Spleen (tissue), 11 donors: Measurements from ENCODE around the gene HSPA1L. TPM values are rescaled to one million over a fixed set of nuclear protein-coding genes. Genes with fewer than 3 reads are reported as not detected.
A peak's percentile ranks its signal among the peaks of the same experiment; 100 is the strongest.

ENCODE experiments used
- DNase-seq: peaks from one replicate; pipeline ENCODE4 v3.0.0-alpha.2; 2020
- H3K27ac ChIP-seq, 8 donors: fragments of 200-600 bp; sonication (generic) in 7 of 8; 1 replicate in 4 of 8; 2 replicates in 4 of 8; pipeline versions ENCODE4 v1.5.0 to v1.8.0; 2016 to 2021; ENCODE audit warnings: inconsistent platforms in 4 of 8, mild to moderate bottlenecking in 4 of 8, moderate library complexity in 1 of 8
- H3K27me3 ChIP-seq, 7 donors: fragments of 200-600 bp; sonication (generic) in 6 of 7; replicated peaks in 1 of 7; 1 replicate in 4 of 7; 2 replicates in 3 of 7; pipeline versions ENCODE4 v1.5.0 to v1.8.0; 2016 to 2021; ENCODE audit warnings: inconsistent platforms in 3 of 7, mild to moderate bottlenecking in 1 of 7
- H3K36me3 ChIP-seq, 6 donors: fragments of 200-600 bp; sonication (generic) in 5 of 6; 1 replicate in 4 of 6; 2 replicates in 2 of 6; pipeline versions ENCODE4 v1.5.0 to v1.8.0; 2016 to 2021; ENCODE audit warnings: inconsistent platforms in 2 of 6
- H3K4me1 ChIP-seq, 6 donors: fragments of 200-600 bp; sonication (generic) in 5 of 6; 1 replicate in 3 of 6; 2 replicates in 3 of 6; pipeline versions ENCODE4 v1.5.0 to v1.8.0; 2016 to 2021; ENCODE audit warnings: inconsistent platforms in 3 of 6
- H3K4me3 ChIP-seq, 8 donors: fragments of 200-600 bp; sonication (generic) in 7 of 8; 1 replicate in 4 of 8; 2 replicates in 4 of 8; pipeline versions ENCODE4 v1.5.0 to v1.8.0; 2016 to 2021; ENCODE audit warnings: inconsistent platforms in 4 of 8, mild to moderate bottlenecking in 4 of 8, moderate library complexity in 2 of 8
- H3K9me3 ChIP-seq, 8 donors: fragments of 200-600 bp; sonication (generic) in 7 of 8; 1 replicate in 4 of 8; 2 replicates in 4 of 8; pipeline versions ENCODE4 v1.5.0 to v1.8.0; 2016 to 2021; ENCODE audit warnings: inconsistent platforms in 4 of 8
- POLR2A ChIP-seq, 3 donors: fragments of 450-650 bp; IDR thresholded peaks; one replicate each; pipeline ENCODE4 v1.5.1; 2017; ENCODE audit warnings: antibody characterized with exemption in 3 of 3, mild to moderate bottlenecking in 1 of 3
- POLR2AphosphoS5 ChIP-seq, 3 donors: sonication (generic); formaldehyde crosslinking; IDR thresholded peaks; one replicate each; pipeline ENCODE4 v1.5.1; 2017; ENCODE audit warnings: antibody characterized with exemption in 3 of 3
- WGBS, 5 donors: extraction: QIAGEN DNeasy Blood & Tissue Kit in 3 of 5; methylation state at CpG; one replicate each; pipeline versions ENCODE4 v1.1.5 to v1.1.7; 2013 to 2018; 5-methylcytosine and 5-hydroxymethylcytosine counted together
- intact Hi-C: fragments of 100-400 bp; cut with DNase I; formaldehyde crosslinking; loops from one replicate; pipeline ENCODE4 v1.15.0; 2023; ENCODE audit warnings: low total_unique reads
- polyA plus RNA-seq, 3 donors: library from polyadenylated mRNA; stranded (reverse); fragments of 200-250 nt; gene quantifications; one replicate each; pipeline ENCODE4 v1.2.1, GENCODE V29; 2013
- total RNA-seq, 7 donors: library from RNA; depleted of rRNA in 3 of 7; stranded (reverse); fragments of >200 nt in 3 of 7; fragmentation: NEBNext Ultra II Directional in 4 of 7; extraction: Animal tissue kit (Norgen Biotek cat#: 25700) in 4 of 7; gene quantifications; one replicate each; pipeline versions ENCODE4 v1.1.0 to v1.2.1, GENCODE V29; 2016 to 2021
- TF ChIP-seq, protein P1 (sequence below), 11 experiments: fragments of 200-600 bp in 7 of 11; fragments of 450-650 bp in 4 of 11; sonication (generic) in 4 of 11; IDR thresholded peaks in 8 of 11; conservative IDR thresholded peaks in 3 of 11; 1 replicate in 7 of 11; 2 replicates in 4 of 11; pipeline versions ENCODE4 v1.4.0 to v1.8.0; 2016 to 2021; ENCODE audit warnings: antibody characterized with exemption in 11 of 11, inconsistent platforms in 4 of 11, mild to moderate bottlenecking in 1 of 11
- donor health status: healthy with polysubstance abuse.
- donor health status: DM: no; HTN: no; CAD: no; lungs with moderate emphysema.
- donor health status: DM: no; HTN: no; CAD: no.
- donor health status: Bipolar disorder and iron deficiency.
- donor health status: healthy.
- donor health status: DM: no; HTN: no; CAD: no.
- donor health status: DM: yes; HTN: yes; CAD: no.

The HSPA1L gene
- total and polyA plus RNA-seq, 10 donors: 0.93 to 3.7 (median 2.9) TPM

DNA sequence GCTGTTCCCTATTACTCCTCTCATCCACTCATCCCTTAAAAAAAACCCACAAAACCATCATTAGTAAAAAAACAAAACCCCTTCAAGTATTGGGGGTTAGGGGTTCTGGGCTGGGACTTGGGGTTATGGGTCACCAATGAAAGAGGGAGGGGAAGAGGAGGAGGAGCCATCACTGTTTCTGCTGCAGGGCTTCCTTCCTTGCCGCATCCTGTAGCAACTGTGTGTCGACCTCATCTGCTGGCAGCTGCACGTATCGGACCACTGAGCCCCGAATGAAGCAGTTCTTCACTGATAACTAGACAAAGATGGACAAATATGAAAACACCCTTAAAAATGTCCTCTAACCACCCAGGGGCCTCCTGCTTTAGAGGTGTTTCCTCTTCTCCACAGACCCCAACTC, 17.5 kb downstream of the HSPA1L start:
- whole genome bisulfite sequencing, 5 donors: 13 to 19% (median 16%) methylated on average over 5 of the region's 5 CpGs
- TF ChIP-seq POLR2AphosphoS5 (IDR thresholded peaks at IDR 0.05): peak in 2 of 3 donors; percentile 69 to 81
- peak in 1 of 3 donors; percentile 25 for TF ChIP-seq POLR2A (IDR thresholded peaks at IDR 0.05)
- TF ChIP-seq, protein P1, sequence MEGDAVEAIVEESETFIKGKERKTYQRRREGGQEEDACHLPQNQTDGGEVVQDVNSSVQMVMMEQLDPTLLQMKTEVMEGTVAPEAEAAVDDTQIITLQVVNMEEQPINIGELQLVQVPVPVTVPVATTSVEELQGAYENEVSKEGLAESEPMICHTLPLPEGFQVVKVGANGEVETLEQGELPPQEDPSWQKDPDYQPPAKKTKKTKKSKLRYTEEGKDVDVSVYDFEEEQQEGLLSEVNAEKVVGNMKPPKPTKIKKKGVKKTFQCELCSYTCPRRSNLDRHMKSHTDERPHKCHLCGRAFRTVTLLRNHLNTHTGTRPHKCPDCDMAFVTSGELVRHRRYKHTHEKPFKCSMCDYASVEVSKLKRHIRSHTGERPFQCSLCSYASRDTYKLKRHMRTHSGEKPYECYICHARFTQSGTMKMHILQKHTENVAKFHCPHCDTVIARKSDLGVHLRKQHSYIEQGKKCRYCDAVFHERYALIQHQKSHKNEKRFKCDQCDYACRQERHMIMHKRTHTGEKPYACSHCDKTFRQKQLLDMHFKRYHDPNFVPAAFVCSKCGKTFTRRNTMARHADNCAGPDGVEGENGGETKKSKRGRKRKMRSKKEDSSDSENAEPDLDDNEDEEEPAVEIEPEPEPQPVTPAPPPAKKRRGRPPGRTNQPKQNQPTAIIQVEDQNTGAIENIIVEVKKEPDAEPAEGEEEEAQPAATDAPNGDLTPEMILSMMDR (IDR thresholded peaks at IDR 0.05 in 8 of 11, conservative IDR thresholded peaks at IDR 0.05 in 3 of 11): no peak
- Histone ChIP-seq H3K4me1 (peaks cover 18 to 60% (median 49%) of the 10 kb centered on the region in 6 donors), H3K9me3 (no peaks in the 10 kb centered on the region), H3K27me3 (no peaks in the 10 kb centered on the region), H3K4me3 (no peak overlapping the region), H3K27ac (peak overlapping the region; percentile 67 to 100 (median 95)), H3K36me3 (peaks cover 0 to 24% (median 12%) of the 10 kb centered on the region in 6 donors)
- peak; percentile 83 for DNase-seq
- intact Hi-C loops: loop anchor here (10.0 kb wide), 1 partner anchor 63 kb away; the partner anchor contains the start of gene CLIC1

DNA sequence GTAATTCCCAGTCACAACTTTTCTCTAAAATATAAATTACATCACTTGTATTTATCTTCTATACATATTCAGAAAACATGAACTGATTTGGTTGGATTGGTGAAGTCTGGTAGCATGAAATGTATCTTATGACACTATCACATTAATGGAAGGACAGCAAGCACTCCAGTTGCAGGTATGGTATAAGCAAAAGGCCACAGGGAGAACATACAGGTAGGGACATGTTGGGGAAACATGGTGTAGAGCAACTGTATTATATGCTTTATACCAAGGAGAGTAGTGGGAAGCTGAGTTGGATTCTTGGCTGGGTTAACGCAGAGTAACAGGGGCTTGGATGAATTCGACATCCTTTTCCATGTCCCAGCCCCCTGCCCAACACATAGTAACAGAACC, 18.1 kb downstream of the HSPA1L start:
- peaks cover 0 to 24% (median 10%) of the 10 kb centered on the region in 6 donors for H3K36me3 ChIP-seq
- intact Hi-C loops: loop anchor here (10.0 kb wide), 1 partner anchor 62 kb away; the partner anchor contains the start of gene CLIC1

DNA sequence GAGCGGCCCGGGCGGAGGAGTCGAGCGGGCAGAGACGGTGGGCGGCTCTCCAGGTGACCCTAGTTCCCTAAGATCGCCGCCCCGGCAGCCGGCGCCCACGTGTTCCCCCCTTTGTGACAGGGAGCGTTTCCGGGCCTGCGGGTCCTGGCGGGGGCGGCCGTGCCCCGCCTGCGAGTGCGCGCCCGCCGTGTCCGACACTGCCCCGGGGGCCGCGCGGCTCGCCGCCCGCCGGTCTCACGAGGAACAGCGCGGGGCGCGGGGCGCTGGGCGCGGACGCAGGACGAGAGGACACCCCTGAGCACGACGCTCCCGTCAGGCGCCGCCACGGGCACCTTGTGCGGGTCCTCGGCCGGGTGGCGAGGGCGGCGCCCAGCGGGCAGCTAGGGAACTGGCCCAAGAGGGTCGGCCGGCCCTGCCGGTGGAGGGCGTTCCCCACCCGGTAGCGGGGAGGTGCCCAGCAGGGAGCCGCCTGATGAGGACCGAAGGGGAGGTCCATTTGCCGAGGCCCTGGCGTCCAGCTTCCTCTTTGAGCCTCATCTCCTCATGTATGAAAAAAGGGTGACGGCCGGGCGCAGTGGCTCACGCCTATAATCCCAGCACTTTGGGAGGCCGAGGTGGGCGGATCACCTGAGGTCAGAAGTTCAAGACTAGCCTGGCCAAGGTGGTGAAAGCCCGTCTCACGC, 19.3 kb downstream of the HSPA1L start, which contains the start of gene VARS1:
Gene VARS1, minus strand, starts transcription at position 137 of the 683 bp plus-strand sequence. CDS start 535 bp downstream, outside the sequence.
- peak within 1 kb of the TSS; percentile 74 to 98 (median 90) for H3K4me3 ChIP-seq
- TF ChIP-seq, protein P1 (IDR thresholded peaks at IDR 0.05 in 8 of 11, conservative IDR thresholded peaks at IDR 0.05 in 3 of 11): peak; percentile 83 to 98 (median 93)
- TF ChIP-seq POLR2A (IDR thresholded peaks at IDR 0.05) (peak in 1 of 3 donors; percentile 58), POLR2AphosphoS5 (IDR thresholded peaks at IDR 0.05) (peak; percentile 79 to 90 (median 83))
- no peaks in the 10 kb centered on the region for H3K9me3 ChIP-seq
- H3K36me3 ChIP-seq: peaks cover 0 to 26% (median 14%) of the 10 kb centered on the region in 6 donors
- H3K27ac ChIP-seq: peak within 1 kb of the TSS; percentile 91 to 100 (median 96)
- DNase-seq: peak; percentile 99
- WGBS, 5 donors: 1 to 2% (median 1%) methylated on average over 22 to 75 of the region's 75 CpGs
- H3K27me3 ChIP-seq: no peaks in the 10 kb centered on the region
- intact Hi-C loops: loop anchor here (10.0 kb wide), 1 partner anchor 61 kb away; the partner anchor contains the start of gene CLIC1
- peaks cover 18 to 77% (median 57%) of the 10 kb centered on the region in 6 donors for H3K4me1 ChIP-seq

More for the DNA sequence above, 18.1 kb downstream of the HSPA1L start:
- peak overlapping the region; percentile 67 to 100 (median 95) for H3K27ac ChIP-seq
- TF ChIP-seq POLR2AphosphoS5 (IDR thresholded peaks at IDR 0.05) (no peak), POLR2A (IDR thresholded peaks at IDR 0.05) (no peak)
- TF ChIP-seq, protein P1 (IDR thresholded peaks at IDR 0.05 in 8 of 11, conservative IDR thresholded peaks at IDR 0.05 in 3 of 11): no peak
- no peak for DNase-seq
- H3K4me3 ChIP-seq: no peak overlapping the region
- 84 to 98% (median 97%) methylated on average over 2 of the region's 2 CpGs for WGBS, 5 donors
- H3K4me1 ChIP-seq: peaks cover 18 to 65% (median 49%) of the 10 kb centered on the region in 6 donors
- no peaks in the 10 kb centered on the region for H3K27me3 ChIP-seq
- no peaks in the 10 kb centered on the region for H3K9me3 ChIP-seq
